NCI-H748 (cell line): Measurements from ENCODE around the gene B3GNT5.

Experiments used
- DNase-seq: peaks from one replicate; lab custom pipeline; 2025; ENCODE audit not compliant: unreplicated experiment; lab: John Stamatoyannopoulos, UW

The B3GNT5 gene

DNA sequence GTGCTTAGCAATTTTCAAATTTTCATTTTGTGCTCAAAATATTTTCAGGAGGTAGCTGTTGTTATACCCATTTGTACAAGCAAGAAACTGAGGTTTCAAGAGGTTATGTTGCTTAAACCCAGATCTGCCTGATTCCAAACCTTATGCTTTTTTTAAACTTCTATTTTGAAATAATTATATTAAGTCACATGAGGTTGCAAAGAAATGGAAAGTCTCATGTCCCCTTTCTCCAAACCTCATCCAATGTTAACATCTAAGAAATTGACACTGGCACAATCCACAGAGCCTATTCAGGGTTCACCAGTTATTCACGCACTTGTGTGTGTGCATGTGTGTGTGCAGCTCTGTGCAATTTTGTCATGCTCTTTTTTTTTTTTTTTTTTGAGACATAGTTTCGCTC, 35.1 kb downstream of the B3GNT5 start:
- DNase-seq = no peak

DNA sequence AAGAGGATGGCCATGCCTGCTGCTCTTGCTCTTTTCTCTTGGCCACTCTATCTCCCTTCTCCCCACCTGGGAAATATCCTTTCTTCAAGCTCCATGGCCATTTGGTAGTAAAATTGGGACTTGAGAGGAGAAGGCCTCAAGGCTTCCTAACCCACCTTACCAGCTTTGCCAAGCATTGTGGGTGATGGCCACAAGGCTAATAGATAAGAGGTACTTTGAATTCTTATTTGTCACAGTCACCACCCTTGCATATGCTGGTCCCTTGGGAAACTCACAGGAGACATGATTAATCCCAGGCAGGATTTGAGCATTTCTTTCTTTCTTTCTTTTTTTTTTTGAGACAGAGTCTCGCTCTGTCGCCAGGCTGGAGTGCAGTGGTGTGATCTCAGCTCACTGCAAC, 37.2 kb downstream of the B3GNT5 start:
- DNase-seq = no peak

DNA sequence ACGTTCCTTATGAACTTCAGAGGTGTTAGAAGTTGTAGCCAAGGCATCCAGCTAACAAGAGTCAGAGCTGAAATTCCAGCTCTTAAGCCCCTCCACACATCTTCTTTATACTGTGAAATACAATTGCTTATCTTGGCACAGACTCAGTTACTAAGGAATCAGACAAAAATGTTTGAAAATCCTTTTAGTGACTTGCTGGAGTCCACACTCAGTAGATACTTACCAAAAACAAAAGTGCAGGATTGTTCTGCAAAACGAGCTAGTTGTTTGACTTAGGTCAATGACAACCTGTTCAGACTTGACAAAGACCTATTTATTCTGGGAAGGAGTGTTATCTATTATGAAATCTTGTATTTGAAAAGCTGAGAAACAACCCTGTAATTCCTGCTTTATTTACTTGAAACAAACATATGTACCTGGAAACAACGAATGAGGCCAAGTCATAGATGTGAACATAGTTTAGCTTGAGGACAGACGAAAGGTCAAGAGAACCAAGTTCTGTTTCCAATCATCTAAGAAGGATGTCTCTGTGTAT, 38.5 kb downstream of the B3GNT5 start:
- DNase-seq = no peak

DNA sequence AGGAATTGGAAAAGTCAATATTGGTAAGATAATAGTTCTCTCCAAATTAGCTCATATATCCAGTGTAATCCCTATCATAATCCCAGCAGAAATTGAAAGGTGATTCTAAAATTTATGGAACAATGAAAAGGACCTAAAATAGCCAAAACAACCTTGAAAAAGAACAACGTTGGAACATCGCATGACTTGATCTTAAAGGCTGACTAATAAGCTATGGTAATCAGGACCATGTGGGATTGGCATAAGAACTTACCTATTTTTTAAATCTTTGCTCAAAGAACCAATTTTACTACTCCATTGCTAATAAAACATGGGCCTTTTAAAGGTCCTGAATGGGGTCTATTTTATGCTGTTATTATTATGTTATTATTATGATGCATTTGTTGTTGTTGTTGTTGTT, 40.9 kb downstream of the B3GNT5 start:
- DNase-seq = no peak

DNA sequence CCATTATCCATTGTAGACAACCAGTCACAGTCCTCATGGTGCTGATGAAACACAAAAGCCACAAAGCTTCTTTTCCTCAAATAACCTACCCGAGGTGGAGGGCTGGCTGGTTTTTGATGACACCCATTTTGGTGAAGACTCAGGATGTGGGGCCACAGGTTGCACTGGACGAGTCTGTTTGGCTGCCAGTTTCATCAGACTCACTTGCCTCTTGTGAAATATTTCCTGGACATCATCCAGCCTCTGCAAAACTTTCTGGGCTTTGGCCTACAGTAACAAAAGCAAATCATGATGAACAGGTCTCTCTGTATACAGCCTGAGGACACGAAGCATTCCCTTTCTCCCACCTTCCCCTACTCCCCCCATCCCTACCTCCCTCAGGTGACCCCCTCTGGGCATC, 42.2 kb downstream of the B3GNT5 start:
- DNase-seq = no peak

DNA sequence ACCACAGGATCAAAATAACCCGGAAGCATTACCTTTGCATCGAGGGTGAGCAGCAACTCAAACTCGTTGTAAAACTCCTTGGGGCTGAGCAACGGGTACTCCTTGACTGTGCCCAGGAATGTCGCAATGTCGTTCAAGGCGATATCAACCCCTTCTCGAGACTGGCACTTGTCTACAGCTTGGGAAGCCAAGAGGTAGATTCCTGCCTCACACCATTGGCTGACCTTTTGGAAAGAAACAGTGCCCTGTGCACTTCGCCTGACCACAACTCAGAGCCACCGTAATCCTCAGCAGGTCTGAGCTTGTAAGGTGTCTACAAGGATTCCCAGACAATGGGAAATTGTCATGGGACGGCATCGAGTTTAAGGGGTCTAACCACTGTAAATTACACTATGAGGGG, 43.9 kb downstream of the B3GNT5 start:
- DNase-seq = no peak

DNA sequence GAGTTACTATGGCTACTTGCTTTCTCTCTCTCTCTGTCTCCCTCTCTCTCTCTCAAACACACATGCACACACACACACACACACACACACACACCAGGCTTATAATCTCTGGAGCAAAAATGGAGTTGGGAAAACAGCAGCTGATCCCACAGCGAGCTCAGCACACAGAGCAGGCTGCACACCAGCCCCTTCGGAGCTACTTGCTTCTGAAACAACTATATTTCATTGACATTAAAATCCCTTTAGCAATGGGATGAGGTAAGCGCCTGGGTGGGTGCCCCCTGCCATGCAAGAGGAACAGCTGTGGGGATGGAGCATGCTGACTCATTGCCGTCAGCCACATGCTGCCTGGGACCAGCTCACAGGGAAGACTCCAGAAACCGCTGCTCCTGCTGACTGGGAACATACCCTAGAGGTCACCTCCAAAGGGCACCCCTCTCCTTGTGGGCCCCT, 45.7 kb downstream of the B3GNT5 start:
- no peak for DNase-seq

DNA sequence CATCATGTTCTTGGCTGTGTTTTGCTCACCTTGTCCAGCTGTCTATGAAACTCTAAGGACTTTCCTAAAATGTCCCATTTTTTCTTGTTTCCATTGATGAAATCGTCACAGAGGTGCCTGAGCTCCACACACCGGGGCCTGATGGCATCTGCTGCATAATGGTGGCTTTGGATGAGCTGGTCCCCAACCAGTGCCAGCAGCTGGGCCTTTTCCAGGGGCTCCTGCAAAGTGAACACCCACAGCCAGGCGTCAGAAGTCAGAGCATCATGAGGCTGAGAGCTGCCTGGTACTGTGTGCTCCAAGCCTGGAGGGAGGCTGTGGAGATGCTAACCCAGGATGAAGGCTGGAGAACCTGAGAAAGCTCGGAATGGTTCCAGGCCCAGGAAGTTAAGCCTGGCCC, 46.9 kb downstream of the B3GNT5 start:
- no peak for DNase-seq

DNA sequence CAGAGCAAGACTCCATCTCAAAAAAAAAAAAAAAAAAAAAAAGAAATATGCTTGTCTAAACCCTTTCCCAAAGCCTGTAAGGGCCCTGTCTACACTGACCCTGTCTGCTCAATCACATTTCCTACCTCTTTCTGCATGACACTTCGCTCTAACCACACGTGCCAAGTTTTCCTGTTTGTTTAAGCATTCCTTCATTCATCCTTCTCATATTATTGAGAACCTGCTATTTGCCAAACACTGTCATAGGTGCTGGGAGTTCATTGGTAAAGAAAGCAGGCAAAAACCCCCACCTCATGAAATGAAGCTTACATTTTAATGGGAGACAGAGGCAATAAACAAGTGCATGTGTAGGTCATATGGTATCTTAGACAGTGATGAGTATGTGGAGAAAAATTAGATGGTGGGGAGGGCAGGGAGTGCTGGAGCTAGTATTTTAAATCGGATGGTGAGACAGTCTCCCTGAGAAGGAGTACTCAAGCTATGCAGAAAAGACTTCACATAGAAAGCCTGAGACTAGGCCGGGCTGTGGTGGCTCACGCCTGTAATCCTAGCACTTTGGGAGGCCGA, 48.0 kb downstream of the B3GNT5 start:
- no peak for DNase-seq

DNA sequence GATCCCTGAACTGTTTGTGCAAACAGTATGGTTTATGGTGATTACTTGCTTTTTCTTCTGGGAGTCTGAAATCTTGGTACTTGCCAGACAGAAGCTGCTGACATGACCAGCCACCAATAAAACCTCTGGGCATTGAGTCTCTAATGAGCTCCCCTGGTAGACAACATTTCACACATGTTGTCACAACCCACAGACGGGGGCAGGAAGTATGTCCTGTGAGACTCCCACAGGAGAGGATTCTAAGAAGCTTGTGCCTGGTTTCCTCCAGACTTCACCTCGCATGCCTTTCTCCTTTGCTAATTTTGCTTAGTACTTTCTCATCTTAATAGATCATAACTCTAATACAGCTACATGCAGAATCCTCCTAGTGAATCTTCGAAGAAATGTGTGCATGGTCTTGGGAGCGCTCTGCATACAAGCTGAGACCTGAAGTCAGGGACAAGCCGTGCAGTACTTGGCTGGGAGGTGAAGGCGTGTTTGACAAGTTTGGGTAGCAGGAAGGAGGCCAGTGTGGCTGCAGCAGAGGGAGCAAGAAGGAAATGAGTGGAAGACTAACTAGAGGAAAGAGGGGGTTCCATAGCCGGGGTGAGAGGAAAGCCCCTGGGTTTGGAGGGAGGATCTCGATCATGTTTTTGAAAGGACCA, 49.0 kb downstream of the B3GNT5 start:
- DNase-seq = no peak

DNA sequence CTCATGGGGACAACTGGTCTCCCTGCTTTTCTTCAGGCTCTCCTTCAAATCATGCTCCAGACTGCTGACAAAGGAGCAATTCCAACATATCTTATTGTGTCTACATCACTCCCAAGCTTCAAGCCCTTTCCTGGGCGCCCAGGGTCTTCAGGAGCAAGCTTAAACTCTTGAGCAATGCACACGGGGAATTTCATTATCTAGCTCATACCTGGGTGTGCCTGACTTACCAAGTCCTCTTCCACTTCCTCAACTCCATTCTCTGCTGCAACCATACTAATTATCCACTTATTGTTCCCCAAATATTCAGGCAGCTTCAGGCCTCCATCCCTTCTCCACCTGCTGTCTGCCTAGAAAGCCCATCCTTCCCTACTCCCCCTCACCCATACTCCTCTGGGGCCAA, 50.6 kb downstream of the B3GNT5 start:
- DNase-seq = no peak

DNA sequence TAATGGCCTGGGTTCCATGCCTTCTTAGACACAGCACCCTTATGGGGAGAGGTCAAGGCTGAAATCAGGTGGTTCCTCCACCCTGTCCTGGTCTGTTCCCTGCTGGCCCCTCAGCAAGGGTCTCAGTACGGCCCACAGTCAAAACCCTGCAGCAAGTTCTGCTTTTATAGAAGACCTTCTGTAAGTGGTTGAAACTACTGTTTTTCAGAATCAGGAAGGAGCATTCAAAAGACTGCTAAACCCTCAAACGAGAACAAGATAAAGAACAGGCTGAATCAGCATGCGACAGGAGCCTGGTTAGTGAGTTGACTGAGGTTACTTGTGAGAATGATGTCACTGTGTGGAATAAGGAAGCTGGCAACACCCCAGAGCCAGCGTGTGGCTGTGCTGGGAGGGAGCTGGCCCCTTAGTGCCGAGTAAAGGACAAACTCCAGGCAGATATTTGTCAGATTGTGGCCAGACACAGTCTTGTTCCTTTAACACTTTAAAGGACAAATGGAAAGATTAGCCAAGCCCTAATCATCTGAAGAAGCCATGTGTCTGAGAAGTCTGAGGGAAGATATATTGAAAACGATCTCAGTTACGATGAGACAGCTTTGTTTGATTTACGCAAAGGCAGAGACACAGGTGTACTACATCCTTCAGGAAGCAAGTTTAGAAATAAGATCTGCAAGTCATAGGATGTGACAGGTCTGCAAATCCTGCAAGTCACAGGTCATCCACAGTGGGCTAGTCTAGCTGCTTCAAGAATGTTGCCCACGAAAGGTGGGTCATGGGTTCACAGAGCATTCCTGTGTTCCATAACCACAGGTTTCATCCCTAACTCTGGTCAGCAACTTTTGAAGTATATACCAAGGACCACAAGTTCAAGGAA, 54.0 kb downstream of the B3GNT5 start:
- no peak for DNase-seq

DNA sequence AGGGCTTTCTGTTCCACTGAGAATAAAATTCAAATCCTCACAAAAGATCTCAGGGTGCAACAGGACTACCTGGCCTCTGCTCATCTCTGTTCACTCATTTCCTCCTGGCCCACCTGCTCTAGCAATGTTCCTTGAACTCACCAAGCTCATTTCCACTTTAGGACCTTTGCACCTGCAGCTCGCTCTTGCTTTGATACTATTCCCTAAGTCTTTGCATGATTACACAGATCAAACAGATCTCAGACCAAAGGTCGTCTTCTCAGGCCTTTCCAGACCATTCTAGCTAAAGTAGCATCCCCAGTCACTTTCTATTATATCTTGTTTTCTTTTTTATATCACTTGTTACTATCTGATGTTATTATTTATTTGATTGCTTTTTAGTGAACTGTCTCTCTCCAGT, 54.7 kb downstream of the B3GNT5 start:
- no peak for DNase-seq

DNA sequence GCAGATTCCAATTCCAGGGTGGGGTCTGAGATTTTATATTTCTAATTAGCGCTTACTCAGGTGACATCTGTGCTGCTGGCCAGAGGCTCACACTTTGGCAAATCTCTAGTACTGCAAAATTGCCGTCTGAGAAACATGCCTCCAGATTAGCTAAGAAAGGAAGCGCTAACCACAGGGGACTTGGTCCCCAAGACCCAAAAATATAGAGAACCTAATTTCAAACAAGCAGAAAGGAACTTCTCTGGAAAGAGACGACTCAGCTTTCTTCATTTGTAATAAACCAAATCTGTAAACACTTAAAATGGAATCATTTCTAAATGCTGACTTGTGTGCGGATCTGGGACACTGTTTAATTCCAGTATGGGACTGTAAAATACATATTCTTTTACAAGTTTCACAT, 55.7 kb downstream of the B3GNT5 start:
- DNase-seq = no peak

DNA sequence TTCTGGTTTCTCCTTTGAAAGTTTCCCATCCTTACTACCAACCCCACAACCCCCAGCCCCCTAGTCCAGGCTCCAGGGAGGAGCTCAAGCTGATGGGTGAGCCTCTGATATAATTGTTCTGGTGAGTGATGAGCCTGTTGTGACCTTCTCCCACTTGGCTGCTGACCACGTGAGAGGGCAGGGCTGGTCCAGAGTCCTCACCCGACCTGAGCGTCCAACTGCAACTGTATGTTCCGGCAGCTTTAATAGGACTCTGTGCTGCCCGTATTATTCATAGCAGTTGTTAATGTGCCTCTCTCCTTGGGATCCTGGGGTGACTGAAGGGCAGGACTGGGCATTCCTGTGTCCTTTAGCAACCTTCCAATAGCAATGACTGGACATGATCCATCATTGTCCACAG, 56.2 kb downstream of the B3GNT5 start:
- DNase-seq = no peak

DNA sequence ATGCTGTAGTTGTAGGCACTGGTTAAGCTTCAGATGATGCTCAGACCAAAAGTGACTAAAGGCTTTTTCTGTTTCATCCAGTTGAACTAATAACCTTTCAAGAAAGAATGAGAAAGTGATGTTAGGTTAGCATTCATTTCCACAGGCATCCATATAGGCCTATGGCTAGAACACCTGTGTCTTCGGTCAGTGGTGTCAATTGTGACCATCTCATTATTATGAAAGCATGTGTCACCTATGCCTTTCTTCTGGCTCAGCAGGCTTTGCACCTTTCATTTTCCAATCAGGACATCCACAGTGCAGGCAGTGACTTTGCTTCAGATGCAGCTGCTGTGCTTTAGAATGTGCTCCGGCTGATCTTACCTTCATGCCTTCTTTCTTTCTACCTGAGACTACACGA, 57.9 kb downstream of the B3GNT5 start:
- DNase-seq = no peak

DNA sequence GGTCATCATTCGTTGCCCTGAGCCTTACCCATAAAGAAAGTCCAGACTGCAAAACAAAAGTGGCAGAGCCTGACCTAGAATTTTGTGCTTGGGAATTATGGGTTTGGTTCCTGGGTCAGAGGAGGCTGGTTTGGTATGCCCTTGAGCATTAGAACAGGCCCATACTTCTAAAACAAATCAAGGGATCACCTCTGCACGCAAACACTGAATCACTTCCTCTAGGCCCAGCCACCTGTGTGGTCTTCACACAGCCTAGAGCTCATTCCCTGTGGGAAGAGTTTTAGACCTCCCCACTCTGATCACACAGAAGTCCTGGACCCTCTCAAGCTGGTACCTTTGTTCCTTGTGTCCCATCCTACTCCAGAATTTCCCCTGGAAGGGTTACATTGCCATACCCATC, 59.4 kb downstream of the B3GNT5 start:
- DNase-seq = no peak

DNA sequence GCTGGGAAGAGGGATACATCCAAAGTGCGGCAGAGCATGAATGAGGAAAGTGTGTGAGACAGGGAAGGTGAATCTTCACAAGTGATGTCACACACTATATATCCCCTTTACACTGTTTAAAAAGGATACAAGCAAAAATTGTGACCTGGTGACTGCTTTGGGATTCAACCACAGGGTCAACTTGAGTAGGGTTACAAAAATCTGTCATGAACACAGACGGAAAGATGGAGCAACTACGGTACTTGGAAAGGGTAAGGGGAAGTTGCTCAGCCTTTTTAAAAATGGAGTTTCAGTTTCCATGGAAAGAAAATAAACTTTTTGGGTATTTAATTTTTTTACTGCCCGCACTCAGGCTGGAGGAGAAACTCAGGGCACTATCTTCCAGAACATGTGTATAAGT, 60.3 kb downstream of the B3GNT5 start:
- DNase-seq = no peak

DNA sequence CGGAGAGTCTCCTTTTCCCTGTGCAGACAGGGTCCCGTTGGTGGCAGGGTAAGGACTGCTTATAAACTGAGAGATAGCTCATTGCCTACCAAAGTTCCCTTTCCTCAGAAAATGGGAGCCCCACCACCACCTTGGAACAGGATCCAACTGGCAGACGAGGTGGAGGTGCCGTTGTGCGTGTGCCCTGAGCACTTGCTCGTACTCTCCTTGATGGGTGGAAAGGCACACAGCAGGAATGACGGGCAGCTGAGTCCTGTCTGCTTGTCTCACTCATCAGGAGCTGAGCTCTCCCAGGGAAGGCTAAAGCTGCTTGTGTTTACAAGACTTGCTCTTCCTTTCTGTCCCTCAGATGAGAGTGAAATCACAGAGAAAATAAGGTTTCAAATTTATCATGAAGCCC, 60.7 kb downstream of the B3GNT5 start:
- DNase-seq = no peak

DNA sequence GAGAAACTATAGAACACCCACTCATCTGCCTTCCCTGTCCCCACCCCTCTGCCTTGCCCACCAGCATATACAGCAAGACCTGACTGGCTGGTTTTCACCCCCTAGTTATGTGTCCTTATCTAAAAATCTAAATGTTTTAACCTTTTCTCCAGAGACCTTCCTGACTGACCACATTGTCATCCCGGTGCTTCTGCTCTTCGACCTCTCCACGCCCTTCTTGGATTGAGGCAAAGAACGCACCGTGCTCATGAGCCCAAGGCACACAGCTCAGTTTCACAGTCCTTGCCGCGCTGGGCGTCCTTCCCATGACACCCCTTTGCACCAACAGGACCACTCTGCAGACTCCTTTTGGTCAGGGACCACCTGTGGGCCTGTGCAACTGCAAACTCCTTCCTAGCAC, 62.7 kb downstream of the B3GNT5 start:
- no peak for DNase-seq

DNA sequence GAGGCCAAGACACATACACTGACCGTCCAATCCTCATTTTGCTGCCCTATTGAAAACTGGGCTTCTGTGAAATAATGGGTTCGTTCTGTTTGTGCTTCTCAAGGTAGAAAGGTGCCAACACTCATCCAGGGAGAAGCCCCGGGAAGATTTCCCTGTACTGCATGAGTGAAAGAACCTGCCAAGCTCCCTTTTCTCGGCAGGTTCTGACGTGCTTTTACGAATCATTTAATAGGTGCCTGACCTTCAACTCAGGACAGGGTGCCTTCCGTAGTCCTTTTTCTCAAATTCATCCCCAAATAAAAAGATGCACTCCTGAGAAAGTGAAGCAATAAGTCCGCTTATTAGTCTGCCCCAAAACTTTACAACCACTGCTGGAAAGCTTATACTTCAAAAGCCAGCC, 64.2 kb downstream of the B3GNT5 start:
- no peak for DNase-seq
